Esophagus squamous epithelium (tissue), 4 donors: ENCODE results near the gene PHRF1.

Source experiments
- POLR2A ChIP-seq, 4 donors: fragments of 450-650 bp; IDR thresholded peaks; one replicate each; pipeline ENCODE4 v1.6.1; 2017; ENCODE audit warnings: antibody characterized with exemption in 4 of 4, mild to moderate bottlenecking in 4 of 4, moderate library complexity in 3 of 4
- TF ChIP-seq, protein P1 (sequence below), 6 experiments: fragments of 450-650 bp in 4 of 6; fragments of 200-600 bp in 2 of 6; sonication (generic) in 2 of 6; IDR thresholded peaks; one replicate each; pipeline ENCODE4 v1.5.1; 2016 to 2019; ENCODE audit warnings: antibody characterized with exemption in 6 of 6, mild to moderate bottlenecking in 4 of 6, moderate library complexity in 4 of 6

DNA sequence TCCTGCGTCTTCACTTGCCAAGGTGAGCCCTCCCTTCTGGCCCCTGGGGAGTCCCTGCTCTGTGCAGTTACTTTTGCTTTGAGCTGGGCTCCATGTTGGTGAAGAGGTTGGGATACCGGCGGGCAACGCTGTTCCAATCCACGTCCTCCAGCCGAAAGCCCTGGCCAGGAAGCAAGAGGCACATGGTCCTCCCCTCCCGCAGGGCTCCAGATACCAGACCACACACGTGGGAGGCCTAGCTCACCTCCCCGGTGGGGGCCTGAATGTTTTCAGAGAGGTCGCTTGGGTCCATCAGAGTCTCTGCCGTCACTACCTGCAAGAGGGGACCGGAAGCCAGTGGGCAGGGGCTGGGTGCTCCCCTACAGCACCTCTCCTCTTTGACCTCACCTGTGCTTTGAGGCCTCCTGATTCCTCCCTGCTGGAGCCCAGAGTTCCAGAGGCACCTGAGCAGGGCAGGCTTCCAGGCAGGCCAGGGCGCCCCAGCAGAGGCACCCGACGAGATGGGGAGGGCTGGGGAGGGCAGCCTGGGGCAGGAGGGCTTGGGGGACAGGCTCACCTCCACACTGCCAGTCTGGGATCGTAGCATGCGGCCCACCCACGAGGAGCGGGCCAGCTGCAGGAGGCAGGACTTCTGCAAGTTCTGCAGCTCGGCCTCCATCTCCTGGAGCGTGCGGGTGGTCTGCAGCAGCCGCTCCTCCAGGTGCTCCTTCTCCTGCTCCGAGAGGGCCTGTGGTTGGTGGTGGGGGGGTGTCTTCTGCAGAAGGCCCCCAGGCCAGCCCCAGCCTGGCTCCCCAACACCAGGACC, 18.7 kb upstream of the PHRF1 start:
- no peak for TF ChIP-seq POLR2A (IDR thresholded peaks at IDR 0.05)
- TF ChIP-seq, protein P1, sequence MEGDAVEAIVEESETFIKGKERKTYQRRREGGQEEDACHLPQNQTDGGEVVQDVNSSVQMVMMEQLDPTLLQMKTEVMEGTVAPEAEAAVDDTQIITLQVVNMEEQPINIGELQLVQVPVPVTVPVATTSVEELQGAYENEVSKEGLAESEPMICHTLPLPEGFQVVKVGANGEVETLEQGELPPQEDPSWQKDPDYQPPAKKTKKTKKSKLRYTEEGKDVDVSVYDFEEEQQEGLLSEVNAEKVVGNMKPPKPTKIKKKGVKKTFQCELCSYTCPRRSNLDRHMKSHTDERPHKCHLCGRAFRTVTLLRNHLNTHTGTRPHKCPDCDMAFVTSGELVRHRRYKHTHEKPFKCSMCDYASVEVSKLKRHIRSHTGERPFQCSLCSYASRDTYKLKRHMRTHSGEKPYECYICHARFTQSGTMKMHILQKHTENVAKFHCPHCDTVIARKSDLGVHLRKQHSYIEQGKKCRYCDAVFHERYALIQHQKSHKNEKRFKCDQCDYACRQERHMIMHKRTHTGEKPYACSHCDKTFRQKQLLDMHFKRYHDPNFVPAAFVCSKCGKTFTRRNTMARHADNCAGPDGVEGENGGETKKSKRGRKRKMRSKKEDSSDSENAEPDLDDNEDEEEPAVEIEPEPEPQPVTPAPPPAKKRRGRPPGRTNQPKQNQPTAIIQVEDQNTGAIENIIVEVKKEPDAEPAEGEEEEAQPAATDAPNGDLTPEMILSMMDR (IDR thresholded peaks at IDR 0.05): no peak
